Gastroesophageal sphincter (tissue), 3 donors: ENCODE results near the gene CRYBG3.

Experiments
- EP300 ChIP-seq: sonication (generic); formaldehyde crosslinking; IDR thresholded peaks from one replicate; pipeline ENCODE4 v1.6.1; 2017; ENCODE audit warnings: antibody characterized with exemption, mild to moderate bottlenecking
- POLR2A ChIP-seq, 2 donors: fragments of 450-650 bp; IDR thresholded peaks; one replicate each; pipeline ENCODE4 v1.6.1; 2017; ENCODE audit warnings: antibody characterized with exemption in 2 of 2, mild to moderate bottlenecking in 2 of 2, moderate library complexity in 1 of 2
- POLR2AphosphoS5 ChIP-seq: sonication (generic); formaldehyde crosslinking; IDR thresholded peaks from one replicate; pipeline ENCODE4 v1.6.1; 2017; ENCODE audit warnings: antibody characterized with exemption
- TF ChIP-seq, protein P1 (sequence below), 4 experiments: fragments of 200-600 bp in 2 of 4; fragments of 450-650 bp in 2 of 4; sonication (generic) in 1 of 4; IDR thresholded peaks; one replicate each; pipeline ENCODE4 v1.5.1; 2017 to 2019; ENCODE audit warnings: antibody characterized with exemption in 4 of 4, mild to moderate bottlenecking in 2 of 4, moderate library complexity in 2 of 4

- TF ChIP-seq, protein P1, sequence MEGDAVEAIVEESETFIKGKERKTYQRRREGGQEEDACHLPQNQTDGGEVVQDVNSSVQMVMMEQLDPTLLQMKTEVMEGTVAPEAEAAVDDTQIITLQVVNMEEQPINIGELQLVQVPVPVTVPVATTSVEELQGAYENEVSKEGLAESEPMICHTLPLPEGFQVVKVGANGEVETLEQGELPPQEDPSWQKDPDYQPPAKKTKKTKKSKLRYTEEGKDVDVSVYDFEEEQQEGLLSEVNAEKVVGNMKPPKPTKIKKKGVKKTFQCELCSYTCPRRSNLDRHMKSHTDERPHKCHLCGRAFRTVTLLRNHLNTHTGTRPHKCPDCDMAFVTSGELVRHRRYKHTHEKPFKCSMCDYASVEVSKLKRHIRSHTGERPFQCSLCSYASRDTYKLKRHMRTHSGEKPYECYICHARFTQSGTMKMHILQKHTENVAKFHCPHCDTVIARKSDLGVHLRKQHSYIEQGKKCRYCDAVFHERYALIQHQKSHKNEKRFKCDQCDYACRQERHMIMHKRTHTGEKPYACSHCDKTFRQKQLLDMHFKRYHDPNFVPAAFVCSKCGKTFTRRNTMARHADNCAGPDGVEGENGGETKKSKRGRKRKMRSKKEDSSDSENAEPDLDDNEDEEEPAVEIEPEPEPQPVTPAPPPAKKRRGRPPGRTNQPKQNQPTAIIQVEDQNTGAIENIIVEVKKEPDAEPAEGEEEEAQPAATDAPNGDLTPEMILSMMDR (IDR thresholded peaks at IDR 0.05) = no peak
- TF ChIP-seq POLR2A (IDR thresholded peaks at IDR 0.05) (no peak), EP300 (no peak), POLR2AphosphoS5 (no peak)
These were observed 16.6 kb downstream of the CRYBG3 start for GRCh38 chr3:97838393-97838792.
